GM21619 (cell line): ENCODE measurements around the gene NTM.

Experiments used
- ATAC-seq: cut with Tn5 transposase; IDR thresholded peaks from one replicate; pipeline ENCODE4 v1.9.1; 2021; ENCODE audit not compliant: unreplicated experiment

The NTM gene

DNA sequence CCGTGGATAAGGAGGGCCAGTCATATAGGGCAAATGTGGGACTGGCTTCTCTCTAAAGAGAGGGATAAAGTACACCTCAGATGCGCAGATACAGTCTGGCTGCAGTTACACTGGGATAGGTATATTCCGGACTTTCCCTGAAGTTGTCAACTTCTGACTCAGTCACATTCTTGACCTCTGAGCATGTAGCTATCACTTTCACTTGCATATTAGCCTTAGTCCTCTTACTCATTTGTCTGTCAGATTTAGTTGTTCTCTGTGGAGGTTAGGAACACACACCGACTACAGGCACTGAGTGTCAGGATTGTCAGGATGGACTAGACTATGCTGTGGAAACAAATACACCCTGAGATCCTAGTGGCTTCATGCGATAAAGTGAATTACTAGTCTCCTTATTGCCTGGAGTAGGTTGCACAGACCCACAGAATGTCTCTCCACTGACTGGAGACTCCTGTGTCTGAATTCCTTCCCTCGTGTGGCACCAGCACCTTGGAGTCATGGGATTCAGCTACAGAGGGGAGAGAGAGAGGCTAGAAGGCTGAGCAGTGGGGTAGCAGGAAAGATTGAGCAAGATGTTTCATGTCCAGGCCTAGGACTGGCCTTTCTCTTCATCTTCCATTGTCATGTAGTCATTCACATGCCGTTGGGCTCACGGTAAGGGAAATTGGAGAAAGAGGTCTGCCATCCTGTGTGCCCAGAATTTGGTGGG is 654.3 kb downstream of the NTM start:
- ATAC-seq, result no peak

GRCh38 chr11:132026746-132027145 is 656.3 kb downstream of the NTM start:
- ATAC-seq, result no peak

DNA sequence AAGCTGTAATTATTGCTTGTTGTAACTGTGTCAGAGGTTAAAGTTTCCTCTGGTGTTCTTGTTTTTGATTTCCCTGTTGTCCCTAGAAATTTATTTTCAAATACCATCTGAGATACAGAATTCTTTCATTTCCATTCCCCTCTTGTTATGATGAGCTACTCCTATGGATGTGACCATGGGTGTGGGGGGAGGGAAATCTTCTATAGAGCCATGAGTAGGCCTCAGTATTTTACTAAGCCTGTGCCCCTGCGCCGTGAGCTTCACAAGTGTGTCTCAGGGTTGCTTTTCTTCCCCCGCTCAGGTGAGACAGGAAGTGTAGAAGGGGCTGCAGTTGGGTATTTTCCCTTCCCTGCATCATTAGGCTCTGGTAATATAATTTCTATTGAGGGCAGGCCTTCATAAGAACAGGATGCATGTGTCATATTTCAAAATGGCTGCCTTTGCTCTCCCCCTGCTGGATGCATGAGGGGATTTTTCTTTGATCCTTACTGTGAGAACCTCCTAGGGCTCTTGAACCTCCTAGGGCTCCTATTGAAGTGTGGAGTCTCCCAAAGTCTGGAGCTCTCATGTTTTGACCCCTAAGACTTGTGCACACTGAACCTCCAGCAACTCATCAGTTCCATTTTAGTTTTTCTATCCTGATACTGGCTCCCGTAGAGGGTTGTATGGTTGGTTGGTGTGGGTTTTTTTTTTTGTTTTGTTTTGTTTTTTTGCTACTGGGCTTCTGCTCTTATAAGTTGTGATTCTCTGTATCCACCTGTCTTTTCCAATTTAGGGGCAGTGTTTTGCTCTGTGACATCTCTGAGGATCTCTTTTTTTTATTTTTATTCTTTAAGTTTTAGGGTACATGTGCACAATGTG is 658.2 kb downstream of the NTM start:
- ATAC-seq, result no peak

DNA sequence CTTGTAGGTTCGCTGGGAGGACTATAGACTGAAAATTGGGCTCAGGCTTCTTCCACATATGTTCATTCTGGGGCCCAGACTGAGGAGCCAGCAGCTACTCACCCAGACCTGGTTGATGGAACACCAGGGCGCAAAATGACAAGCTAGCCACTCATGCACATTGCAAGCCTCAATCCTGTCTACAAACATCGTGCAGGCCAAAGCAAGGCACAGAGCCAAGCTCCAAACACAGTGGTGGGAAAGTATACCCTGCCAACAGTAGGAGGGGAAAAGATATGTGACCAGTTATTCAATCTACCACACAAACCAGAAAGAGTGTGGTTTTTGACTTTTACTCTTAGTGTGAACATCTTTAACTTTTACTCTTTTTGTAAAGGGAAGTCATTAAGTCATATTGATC is 660.5 kb downstream of the NTM start:
- no peak for ATAC-seq

- ATAC-seq, result no peak
Observed at GRCh38 chr11:132032555-132032954, 662.1 kb downstream of the NTM start.

DNA sequence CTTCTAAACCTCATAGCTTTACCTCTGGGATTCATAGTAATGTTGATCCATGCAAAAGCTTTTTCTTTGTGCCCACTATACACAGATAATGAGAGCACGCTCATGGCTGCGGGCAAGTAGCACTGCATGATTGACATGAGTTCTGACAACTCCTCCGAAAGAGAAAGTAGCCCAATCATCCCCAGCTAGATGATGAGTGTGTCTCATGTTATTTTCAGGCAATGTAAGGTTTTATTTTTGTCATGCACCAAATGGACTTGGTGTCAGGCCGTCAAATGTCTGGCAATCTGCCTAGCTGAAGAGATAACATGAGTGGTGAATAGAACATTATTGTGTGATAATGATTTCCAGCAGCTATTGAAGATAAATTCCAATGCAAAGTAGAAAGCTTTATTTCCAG is 662.6 kb downstream of the NTM start:
- ATAC-seq, result no peak

- no peak for ATAC-seq
Observed at GRCh38 chr11:132035228-132035627, 664.8 kb downstream of the NTM start.

DNA sequence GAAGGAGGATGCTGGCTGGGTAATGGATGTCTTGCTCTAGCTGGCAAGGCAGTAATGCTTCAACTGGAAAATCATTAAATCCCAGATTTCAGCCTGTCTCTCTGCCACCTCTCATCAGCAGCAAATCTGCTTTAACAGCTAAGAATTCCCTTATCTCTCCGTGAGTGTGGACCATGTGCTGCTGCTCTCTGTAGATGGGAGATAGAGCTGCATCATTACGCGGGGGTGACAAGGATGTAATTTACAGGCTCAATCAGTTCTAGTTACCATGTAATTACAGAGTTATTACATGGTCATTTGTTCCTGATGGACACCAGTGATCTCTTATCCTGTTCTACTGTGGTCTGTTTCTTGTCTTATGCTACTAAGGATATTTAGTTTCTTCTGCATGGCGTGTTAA is 665.4 kb downstream of the NTM start:
- ATAC-seq, result no peak

DNA sequence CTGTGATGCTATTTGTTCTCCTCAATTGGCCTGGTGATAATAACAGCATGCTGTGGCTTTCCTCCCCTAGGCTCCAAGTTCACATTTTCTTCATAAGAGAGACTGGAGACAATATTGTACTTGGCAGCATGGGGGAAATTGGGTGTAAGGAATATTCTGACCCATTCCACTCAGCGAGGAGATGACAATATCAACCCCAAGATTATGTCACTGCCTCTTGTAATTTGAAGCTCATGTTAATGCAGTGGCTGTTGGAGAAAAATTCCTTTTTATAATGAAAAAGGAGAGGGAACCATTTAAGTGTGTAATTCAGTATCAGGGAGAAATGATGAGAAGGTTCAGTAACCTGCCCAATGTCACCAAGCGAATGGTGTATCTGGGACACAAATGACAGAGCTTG is 665.8 kb downstream of the NTM start:
- ATAC-seq, result no peak

- no peak for ATAC-seq
Observed at GRCh38 chr11:132036746-132037466, 666.5 kb downstream of the NTM start.

DNA sequence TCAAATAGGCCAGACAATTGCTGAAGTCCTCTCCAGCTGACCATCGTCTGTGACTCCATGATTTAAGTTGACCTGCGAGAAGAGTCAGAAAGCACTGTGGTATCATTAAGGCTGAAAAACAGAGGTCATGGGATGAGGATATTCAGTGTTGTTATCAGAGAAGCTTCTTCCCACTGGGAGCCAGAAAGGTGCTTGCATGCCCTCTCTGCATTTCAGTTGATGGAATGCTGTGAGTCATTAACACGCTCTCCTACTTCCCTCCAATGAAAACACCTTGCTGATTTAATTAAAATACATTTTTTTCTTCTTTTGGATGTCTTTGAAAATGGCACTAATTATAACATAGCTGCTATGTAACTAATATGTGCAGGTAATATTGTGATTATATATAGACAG is 667.0 kb downstream of the NTM start:
- no peak for ATAC-seq

DNA sequence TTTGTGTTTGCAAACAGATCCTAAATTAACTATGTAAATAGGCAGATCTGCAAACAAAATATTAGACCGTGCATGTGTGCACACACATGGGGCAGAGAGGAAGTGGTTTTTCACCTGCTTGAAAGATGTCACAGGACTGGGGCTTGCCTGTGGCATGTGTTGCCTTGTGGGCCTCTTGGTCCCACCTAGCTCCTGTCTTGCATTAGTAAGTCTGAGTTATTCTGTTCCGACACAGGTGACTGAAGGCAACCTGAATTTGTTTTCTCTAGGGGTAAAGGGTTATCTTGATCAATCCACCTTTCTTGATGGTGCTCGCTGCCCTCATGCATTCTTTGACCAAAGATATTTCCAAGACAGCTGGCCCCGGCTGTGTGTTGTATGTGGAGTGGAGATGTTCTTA is 667.5 kb downstream of the NTM start:
- ATAC-seq, result no peak

- ATAC-seq, result no peak
Observed at GRCh38 chr11:132039521-132039920, 669.1 kb downstream of the NTM start.

- ATAC-seq, result no peak
Observed at GRCh38 chr11:132042296-132042695, 671.9 kb downstream of the NTM start.

DNA sequence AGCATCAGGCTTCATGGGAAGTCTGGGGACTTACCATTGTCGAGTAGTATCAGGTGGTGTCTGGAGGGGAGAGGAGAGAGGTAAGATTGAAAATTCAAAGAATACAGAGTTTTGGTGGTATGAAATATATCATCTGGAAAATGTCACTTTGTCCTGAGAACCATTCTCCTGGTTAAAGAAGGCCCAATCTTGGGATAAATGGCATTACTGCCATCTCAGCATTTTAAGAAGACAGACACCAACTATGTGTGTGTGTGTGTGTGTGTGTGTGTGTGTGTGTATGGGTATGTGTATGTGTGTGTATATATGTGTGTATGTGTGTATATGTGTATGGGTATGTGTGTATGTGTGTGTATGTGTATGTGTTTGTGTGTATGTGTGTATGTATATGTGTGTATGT is 673.3 kb downstream of the NTM start:
- ATAC-seq, result no peak

- no peak for ATAC-seq
Observed at GRCh38 chr11:132045107-132045506, 674.7 kb downstream of the NTM start.

DNA sequence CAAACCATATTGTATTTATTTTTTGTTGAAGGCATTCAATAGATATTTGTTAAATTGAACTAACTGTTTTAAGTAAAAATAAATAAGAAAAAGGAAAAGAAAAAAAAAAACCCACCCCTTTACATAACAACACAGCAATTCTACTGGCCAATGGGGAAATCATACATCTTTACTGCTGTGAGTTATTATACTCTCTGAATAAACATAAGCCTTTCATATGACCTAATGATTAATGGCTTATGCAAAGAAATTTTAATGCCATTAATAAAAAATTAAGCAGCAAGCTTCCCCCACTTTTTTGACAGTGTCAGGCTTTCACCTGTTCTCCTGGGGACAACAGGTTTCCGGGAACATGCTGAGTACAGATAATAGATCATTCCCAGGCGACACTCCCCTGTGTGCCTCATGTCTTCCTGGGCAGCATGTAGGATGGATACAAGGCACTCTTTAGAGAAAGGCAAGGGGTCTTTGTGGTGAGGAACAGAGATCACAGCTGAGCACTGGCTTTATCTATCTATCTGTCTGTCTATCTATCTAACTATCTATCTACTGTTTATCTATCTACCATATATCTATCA is 676.0 kb downstream of the NTM start:
- no peak for ATAC-seq

DNA sequence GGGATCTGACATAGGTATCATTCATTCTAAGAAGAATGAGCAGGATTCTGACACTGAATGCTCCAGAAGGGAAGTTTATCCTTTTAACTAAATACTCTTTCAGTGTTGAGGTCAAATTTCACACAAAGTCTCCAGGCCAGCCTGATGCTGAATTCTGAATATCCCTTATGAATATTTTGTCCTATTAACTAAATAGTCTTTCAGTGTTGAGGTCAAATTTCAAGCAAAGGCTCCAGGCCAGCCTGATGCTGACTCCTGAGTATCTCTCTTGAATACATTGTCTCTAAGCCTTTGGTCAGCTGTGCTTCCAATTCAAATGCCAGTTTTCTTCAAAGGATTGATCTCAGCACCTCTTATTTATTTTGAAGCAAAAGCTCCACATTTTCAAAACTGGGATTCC is 676.8 kb downstream of the NTM start:
- no peak for ATAC-seq

DNA sequence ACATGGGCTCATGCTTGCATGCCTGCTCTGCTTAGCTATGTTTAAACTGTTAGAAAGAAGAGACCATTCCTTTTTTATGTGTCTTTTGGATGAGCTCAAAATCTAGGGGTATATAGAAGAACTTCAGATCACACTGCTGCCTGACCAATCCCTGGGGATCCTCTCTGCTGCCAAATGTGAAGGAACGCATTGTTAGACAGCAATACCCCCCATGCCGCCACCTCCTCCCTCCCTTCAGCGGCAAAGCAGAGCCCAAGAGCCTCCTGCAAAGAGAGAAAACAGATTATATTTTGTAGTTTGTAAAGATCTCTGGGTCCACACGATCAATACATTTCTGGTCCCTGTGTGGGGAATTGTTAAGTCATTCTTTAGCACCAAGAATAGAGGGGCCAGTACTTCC is 677.6 kb downstream of the NTM start:
- ATAC-seq, result no peak

DNA sequence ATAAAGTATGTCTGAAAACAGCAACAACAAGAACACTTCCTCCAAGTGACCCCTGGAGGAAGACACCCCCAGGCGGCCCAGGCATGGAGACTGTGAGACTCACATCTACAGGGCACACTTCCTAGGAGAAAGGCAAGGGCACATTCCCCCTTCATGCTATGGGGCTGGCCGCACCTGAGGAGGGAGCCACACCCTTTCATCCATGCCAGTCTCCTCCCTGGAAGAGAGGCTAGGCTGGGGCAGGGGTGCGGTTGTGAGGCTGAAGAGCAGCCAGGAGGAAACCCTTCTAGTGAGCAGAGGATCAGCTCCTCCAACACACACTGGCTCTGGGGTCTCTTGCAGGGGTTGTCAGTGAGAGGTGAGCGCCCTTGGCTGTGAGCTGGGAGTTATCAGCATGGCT is 678.8 kb downstream of the NTM start:
- ATAC-seq, result no peak

- no peak for ATAC-seq
Observed at GRCh38 chr11:132050049-132050448, 679.6 kb downstream of the NTM start.
